HepG2 (cell line): ENCODE results near the gene HSPA1B. TPM values are rescaled to one million over a fixed set of nuclear protein-coding genes. Genes with fewer than 3 reads are reported as not detected.
A peak's percentile ranks its signal among the peaks of the same experiment; 100 is the strongest.

Source experiments
- CC2D1A ChIP-seq: sonication (generic); formaldehyde crosslinking; IDR thresholded peaks from 2 replicates; pipeline ENCODE4 v1.8.1; 2023; ENCODE audit warnings: mild to moderate bottlenecking, missing genetic modification reagents
- MEIS1 ChIP-seq: sonication (generic); formaldehyde crosslinking; IDR thresholded peaks from 2 replicates; pipeline ENCODE4 v1.9.0; 2021; ENCODE audit warnings: mild to moderate bottlenecking, missing genetic modification reagents, moderate library complexity, borderline replicate concordance
- NR2C2 ChIP-seq: sonication (generic); formaldehyde crosslinking; IDR thresholded peaks from 2 replicates; pipeline ENCODE4 v1.4.0; 2020; ENCODE audit warnings: missing genetic modification reagents, mild to moderate bottlenecking, moderate library complexity, borderline replicate concordance
- ONECUT2 ChIP-seq: sonication (generic); formaldehyde crosslinking; IDR thresholded peaks from 2 replicates; pipeline ENCODE4 v1.4.0; 2020; ENCODE audit warnings: missing genetic modification reagents
- PTBP1 ChIP-seq: fragments of 200-400 bp; formaldehyde crosslinking; IDR thresholded peaks from 2 replicates; pipeline ENCODE4 v1.6.1; 2018; ENCODE audit warnings: low read length, low read depth; ENCODE audit not compliant: poor library complexity, severe bottlenecking
- SIN3A ChIP-seq: IDR thresholded peaks from 2 replicates; pipeline ENCODE4 v1.6.1; 2011; ENCODE audit warnings: low read depth, mild to moderate bottlenecking, control low read depth, low read length, borderline replicate concordance
- STAG1 ChIP-seq: sonication (generic); formaldehyde crosslinking; IDR thresholded peaks from 2 replicates; pipeline ENCODE4 v1.4.0; 2020; ENCODE audit warnings: missing genetic modification reagents
- ZFP91 ChIP-seq: sonication (generic); formaldehyde crosslinking; IDR thresholded peaks from 2 replicates; pipeline ENCODE4 v1.9.0; 2022; ENCODE audit warnings: missing genetic modification reagents, mild to moderate bottlenecking, borderline replicate concordance
- ZNF407 ChIP-seq: sonication (generic); formaldehyde crosslinking; IDR thresholded peaks from one replicate; pipeline ENCODE4 v1.5.1; 2020; ENCODE audit warnings: mild to moderate bottlenecking, missing genetic modification reagents; ENCODE audit errors: not compliant biosample characterization
- ZNF703 ChIP-seq: sonication (generic); formaldehyde crosslinking; IDR thresholded peaks from 2 replicates; pipeline ENCODE4 v1.5.1; 2020; ENCODE audit warnings: missing genetic modification reagents, mild to moderate bottlenecking, moderate library complexity, borderline replicate concordance
- ZNF724P ChIP-seq: sonication (generic); formaldehyde crosslinking; IDR thresholded peaks from 2 replicates; pipeline ENCODE4 v1.8.0; 2022; ENCODE audit warnings: missing genetic modification reagents, borderline replicate concordance
- ZNF781 ChIP-seq: sonication (generic); formaldehyde crosslinking; IDR thresholded peaks from 2 replicates; pipeline ENCODE4 v1.5.1; 2020; ENCODE audit warnings: borderline replicate concordance, mild to moderate bottlenecking, missing genetic modification reagents; ENCODE audit errors: not compliant biosample characterization
- ZSCAN21 ChIP-seq: sonication (generic); formaldehyde crosslinking; IDR thresholded peaks from 2 replicates; pipeline ENCODE4 v1.8.0; 2022; ENCODE audit warnings: mild to moderate bottlenecking, missing genetic modification reagents, moderate library complexity, borderline replicate concordance
- polyA plus RNA-seq, 8 experiments: library from polyadenylated mRNA; depleted of rRNA in 3 of 8; stranded (reverse) in 7 of 8; unstranded in 1 of 8; fragments of >200 nt; fragmentation: Illumina TruSeq in 4 of 8; extraction: Trizol in 4 of 8; gene quantifications; 2 replicates each; pipeline versions ENCODE4 v1.2.1 to v1.2.3, GENCODE V29; 2011 to 2016; ENCODE audit warnings: low read depth in 4 of 8, missing spikeins in 1 of 8, mixed read lengths in 1 of 8; ENCODE audit not compliant: insufficient read depth in 1 of 8
- total RNA-seq, 5 experiments: library from RNA; depleted of rRNA; stranded (reverse); fragments of >200 nt; fragmentation: Illumina TruSeq; extraction: Trizol; gene quantifications; 2 replicates each; pipeline ENCODE4 v1.2.3, GENCODE V29; 2016; ENCODE audit warnings: low read depth in 1 of 5
- TF ChIP-seq, protein P1 (sequence below): sonication (generic); formaldehyde crosslinking; IDR thresholded peaks from 2 replicates; pipeline ENCODE4 v1.8.1; 2023; ENCODE audit warnings: missing genetic modification reagents, mild to moderate bottlenecking, borderline replicate concordance
- TF ChIP-seq, protein P2 (sequence below): sonication (generic); formaldehyde crosslinking; IDR thresholded peaks from 2 replicates; pipeline ENCODE4 v1.5.0; 2020; ENCODE audit warnings: missing genetic modification reagents, mild to moderate bottlenecking, borderline replicate concordance

HSPA1B gene
- total and polyA plus RNA-seq, 2 of the 13 experiments (the other 11 are each of a cell fraction or from before 2014, with no cell fraction given), result 26.0 to 186 TPM

DNA sequence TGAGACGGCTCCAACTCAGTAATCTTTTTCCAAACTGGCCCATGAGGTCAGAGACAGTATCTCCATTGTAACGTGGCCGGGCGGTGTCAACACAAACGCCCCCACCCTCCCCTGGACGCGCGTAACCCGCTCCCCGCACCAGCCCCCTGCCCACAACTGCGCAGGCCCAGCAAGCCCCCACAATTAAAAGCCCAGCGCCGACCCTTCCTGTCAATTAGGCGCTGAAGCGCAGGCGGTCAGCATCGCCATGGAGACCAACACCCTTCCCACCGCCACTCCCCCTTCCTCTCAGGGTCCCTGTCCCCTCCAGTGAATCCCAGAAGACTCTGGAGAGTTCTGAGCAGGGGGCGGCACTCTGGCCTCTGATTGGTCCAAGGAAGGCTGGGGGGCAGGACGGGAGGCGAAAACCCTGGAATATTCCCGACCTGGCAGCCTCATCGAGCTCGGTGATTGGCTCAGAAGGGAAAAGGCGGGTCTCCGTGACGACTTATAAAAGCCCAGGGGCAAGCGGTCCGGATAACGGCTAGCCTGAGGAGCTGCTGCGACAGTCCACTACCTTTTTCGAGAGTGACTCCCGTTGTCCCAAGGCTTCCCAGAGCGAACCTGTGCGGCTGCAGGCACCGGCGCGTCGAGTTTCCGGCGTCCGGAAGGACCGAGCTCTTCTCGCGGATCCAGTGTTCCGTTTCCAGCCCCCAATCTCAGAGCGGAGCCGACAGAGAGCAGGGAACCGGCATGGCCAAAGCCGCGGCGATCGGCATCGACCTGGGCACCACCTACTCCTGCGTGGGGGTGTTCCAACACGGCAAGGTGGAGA, 12.3 kb upstream of the HSPA1B start, which contains the start of the genes HSPA1A and HSPA1L (continued):
- TF ChIP-seq ZNF703, result no peak
- TF ChIP-seq ZNF724P (CRISPR knock-in tag), result no peak
- TF ChIP-seq CC2D1A (CRISPR knock-in tag), result no peak
- no peak for TF ChIP-seq ZNF781
- TF ChIP-seq NR2C2 (CRISPR knock-in tag), result no peak
- TF ChIP-seq, protein P1, sequence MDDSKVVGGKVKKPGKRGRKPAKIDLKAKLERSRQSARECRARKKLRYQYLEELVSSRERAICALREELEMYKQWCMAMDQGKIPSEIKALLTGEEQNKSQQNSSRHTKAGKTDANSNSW (CRISPR knock-in tag), result 0 out of 2 replicates have a peak, but pooled peaks have one; percentile 38
- peak; percentile 45; the same call in 1 of the 2 replicates for TF ChIP-seq ZSCAN21 (CRISPR knock-in tag)
- TF ChIP-seq, protein P2, sequence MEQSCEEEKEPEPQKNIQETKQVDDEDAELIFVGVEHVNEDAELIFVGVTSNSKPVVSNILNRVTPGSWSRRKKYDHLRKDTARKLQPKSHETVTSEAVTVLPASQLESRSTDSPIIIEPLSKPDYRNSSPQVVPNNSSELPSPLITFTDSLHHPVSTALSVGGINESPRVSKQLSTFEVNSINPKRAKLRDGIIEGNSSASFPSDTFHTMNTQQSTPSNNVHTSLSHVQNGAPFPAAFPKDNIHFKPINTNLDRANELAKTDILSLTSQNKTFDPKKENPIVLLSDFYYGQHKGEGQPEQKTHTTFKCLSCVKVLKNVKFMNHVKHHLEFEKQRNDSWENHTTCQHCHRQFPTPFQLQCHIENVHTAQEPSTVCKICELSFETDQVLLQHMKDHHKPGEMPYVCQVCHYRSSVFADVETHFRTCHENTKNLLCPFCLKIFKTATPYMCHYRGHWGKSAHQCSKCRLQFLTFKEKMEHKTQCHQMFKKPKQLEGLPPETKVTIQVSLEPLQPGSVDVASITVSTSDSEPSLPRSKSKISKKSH (CRISPR knock-in tag), result no peak
- no peak for TF ChIP-seq PTBP1
- peak; percentile 66 for TF ChIP-seq ZNF407 (CRISPR knock-in tag)
- TF ChIP-seq STAG1 (CRISPR knock-in tag), result 0 out of 2 replicates have a peak, but pooled peaks have one; percentile 5
- TF ChIP-seq ONECUT2 (CRISPR knock-in tag), result no peak
- TF ChIP-seq SIN3A, result peak; percentile 78; the same call in 1 of the 2 replicates
- no peak for TF ChIP-seq MEIS1
- TF ChIP-seq ZFP91, result no peak
